Occipital lobe (tissue), 2 donors: ENCODE data around the gene P3H1. TPM values are rescaled to one million over a fixed set of nuclear protein-coding genes. Genes with fewer than 3 reads are reported as not detected.

Experiments
- DNase-seq: peaks from one replicate; lab custom pipeline; 2025; lab: John Stamatoyannopoulos, UW
- total RNA-seq: library from RNA; depleted of rRNA; stranded (reverse); fragments of >200 nt; gene quantifications from one replicate; pipeline ENCODE4 v1.2.3, GENCODE V29; 2014

P3H1 gene
- total RNA-seq, 1 donor from 2014 or later, result 10.9 TPM

DNA sequence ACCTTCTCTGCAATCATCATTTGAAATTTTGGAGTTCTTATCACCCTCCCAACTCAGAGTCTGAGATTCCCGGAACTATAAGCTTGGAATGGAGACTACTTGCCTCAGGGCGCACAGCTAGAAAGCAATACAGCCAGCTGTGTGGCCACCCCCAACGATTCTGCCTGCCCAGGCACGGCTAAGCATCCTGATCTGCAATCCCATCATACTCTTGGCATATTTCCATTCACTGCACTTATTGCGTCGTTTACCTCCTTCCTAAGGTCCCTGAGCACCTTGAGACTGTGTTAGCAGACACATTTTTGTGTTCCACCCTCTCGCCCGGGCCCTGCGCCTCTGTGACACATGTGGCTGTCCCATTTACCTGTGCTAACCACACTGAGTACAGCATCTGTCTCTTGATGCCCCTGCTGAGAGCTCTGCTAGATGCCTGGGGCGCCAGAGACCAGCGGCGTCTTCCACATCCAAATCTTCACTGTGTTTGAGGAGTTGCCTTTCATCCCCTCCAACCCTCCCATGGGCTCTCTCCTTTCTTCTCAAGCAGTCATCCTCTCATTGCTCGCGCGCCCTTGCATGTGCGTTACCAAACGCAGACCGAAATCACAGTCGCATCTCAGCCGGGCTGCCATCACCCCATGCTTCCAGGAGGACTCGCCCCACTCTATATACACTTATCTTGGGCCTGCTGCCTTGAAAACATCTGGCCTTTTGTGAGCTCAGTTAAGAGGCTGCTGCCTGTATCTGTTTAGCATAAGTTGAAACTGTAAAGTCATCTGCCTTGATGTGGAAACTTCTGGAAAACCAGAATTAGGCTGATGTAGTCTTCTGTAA lies 23.3 kb downstream of the P3H1 start:
- no peak for DNase-seq

DNA sequence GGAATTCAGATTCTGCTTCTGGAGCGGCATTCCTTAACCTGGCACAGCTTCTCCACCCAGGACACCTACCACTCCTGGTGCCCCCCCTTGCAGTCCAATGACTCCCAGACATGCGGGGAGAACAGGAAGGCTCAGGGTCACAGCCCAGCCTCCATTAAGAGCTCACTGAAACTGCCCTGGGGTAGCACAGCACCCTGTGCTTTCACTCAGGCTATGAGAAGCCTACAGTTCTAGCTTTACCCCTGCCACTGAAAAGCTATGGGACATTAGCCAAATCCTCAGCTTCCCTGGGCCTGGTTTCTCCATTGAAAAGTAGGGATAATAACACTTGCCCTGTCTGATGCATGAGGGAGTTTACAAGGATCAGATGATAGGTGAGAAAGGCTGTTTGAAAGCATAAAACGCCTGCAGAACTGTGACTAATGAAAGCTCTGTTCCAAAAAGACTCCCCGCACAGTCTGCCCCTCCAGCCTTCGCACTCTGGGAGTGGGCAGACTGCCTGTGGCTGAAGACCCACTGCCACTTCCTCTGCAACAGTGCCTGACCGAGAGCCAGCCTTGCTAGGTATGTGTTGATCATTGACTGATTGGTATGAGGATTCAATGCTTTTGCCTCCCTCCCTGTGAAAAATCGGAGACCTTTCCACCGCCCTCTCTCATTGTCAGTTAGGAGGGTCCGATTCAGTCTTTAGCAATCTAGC lies 24.1 kb downstream of the P3H1 start:
- DNase-seq, result no peak

DNA sequence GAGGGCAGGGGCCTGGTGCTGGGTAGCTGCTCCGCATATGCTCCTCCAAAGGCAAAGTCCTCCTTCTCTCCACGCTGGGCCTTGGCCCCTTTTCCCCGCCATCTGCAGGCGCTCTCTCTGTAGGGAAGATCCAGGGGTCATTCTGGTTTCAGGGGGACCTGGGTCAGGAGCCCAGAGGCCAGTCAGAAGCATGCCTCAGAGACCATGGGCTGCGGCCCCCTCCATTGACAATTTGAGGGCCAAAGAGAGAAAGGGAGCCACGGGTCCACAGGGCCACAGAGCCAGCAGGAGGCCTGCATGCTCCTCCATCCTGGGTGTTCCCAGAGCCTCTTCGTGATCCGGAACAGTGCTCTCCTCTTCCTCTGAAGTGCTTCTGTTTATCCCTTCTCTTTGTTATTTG lies 24.7 kb downstream of the P3H1 start:
- no peak for DNase-seq

DNA sequence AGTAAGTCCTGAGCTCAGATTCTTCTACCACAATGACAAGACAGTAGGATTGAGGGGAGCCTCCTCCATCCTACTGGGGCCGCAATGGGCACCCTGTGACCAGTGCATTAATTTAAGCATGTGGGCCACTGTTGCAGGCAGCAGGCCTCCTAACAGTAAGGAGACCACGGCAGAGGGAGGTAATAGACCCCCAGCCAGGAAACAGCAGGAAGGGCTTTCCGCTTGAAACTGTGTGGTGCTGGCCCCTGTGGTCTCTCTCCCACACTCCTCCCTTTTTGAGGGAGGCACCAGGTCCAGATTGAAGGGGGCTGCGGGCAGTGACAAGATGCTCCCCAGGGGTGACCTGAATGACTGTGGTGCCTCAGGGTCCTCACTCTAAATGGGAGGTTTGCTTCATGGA lies 25.1 kb downstream of the P3H1 start:
- no peak for DNase-seq

DNA sequence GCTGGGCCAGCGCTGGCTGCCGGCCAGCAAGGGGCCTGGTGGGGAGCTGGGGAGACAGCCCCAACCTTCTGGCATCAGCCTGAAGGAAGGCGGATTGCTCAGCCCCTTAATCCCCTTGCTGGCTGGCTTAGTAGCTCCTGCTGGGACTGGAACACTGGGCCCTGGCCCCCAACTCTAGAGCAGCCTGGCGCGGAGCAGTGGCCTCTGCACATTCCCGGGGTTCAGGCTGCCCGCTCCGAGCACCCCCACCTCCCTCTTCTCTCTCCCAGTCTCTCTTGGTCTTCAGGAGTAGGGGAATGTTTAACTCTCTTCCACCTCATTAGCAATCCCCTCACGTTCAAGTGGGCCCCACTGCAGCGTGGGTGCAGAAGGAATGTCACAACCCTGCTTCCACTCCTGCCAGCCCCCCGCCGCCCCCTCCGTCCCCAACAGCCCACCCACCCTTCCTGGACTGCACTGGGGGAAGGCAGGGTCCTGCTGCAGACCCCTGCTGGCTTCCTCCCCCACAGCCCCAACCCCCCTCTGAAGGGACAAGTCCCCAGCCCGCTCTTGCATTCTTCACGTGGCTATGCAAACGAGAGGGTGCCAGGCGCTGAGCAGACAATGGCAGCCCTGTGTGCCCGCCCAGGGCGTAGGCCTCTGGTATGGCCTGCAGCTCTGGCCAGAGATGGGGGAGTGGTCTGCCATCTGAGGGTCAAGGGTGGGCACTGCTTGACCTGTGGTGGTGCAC lies 25.8 kb downstream of the P3H1 start:
- no peak for DNase-seq

DNA sequence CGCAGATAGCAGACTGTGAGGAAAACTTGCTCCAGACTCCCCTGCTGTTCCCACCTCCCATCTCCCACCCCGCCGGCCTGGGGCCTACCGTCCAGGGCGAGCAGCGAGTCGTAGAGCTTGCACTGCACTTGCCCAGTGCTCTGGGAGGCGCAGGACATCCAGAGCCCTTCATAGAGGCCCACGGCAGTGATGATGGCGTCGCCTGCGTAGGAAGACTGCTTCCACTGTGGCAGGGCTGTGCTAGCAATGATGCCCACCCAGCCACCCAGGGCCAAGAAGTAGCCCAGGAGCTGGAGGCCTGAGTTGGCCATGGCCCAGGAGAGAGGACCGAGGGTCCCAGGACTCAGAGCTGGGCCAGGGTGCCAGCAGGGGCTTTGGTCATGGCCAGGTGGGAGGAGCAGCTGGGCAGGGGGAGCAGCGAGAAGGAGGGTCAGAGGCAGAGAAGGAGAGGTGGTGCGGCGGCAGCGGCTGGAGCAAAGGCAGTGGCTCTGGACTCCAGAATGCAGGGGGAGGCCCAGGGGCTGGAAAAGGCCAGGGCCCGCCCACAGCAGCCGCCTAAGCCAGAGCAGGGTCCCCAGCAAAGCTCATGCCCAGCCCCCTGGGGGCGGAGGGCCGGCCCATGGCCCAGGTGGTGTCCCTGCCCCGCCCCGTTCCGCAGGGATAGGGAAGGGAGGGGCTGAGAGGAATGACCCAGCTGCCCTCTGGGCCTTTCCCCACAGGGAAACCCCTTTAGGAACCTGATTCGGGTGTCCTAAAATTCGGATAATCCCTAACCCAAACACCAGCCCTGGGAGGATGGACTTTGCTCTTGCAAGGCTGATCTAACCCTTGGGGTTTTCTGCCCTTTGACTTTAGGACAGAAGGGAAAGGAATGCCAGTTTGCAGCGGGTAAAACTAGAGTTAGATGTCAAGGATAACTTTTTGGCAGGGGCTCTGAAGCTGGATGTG lies 26.8 kb downstream of the P3H1 start, which contains the start of gene CLDN19:
CLDN19 (minus strand) TSS at position 484 of the 948 bp plus-strand sequence; CDS start at position 311, 173 bp downstream.
- DNase-seq, result no peak

DNA sequence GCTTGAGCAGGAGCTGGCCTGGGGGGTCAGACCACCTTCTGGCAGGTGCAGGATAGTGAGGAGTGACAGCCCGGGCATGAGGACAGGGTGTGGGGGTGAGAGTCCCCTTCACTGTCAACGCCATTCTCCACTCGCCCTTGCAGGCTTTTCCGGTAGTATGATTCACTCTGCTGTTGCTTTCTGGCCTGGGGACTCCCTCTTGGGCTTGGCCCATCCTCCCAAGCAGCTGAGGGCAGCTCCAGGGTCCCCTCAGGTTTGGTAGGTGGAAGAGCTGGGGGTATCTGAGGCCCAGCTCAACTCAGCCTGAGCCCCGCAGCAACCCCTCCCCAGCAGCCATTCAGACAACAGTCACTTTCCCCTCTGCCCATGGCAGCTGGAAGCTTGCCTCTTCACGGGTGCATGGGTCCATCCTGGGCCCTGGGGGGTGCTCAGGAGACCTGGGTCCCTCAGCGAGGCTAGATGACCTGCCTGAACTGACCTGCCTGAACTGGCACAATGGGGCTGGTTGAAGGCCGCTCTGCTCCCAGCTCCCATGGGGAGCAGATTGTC lies 28.1 kb downstream of the P3H1 start:
- DNase-seq, result no peak

DNA sequence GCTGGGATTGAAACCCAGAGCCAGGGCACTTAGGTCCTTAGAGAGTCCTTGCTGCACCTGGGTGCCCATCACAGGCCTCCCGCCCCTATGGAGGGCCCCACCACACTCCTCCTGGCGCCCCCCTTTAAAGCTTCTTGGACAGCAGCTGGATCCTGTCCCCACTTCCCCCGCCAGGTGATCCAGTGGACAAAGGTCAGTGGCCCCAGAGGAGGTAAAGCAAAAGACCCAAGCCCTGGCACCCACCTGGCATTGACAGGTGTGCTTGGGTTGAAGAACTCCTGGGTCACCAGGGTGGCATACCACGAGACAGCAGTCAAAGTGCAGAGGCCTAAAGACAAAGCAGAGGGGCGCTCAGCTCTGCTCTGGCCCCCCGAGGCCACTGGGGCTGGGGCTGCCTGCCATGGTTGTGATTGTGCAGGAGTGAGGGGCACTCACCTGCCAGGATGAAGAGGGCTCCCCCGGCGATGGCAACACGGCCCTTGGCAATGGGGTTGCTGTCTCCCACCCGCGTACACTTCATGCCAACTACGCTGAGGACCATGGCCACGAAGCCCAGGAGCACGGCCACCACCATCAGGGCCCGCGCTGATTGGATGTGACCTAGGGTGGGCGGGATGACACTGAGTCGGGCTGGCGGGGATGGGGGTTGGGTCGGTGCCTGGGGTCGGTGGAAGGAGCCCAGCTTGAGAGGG lies 28.7 kb downstream of the P3H1 start:
- DNase-seq, result no peak

DNA sequence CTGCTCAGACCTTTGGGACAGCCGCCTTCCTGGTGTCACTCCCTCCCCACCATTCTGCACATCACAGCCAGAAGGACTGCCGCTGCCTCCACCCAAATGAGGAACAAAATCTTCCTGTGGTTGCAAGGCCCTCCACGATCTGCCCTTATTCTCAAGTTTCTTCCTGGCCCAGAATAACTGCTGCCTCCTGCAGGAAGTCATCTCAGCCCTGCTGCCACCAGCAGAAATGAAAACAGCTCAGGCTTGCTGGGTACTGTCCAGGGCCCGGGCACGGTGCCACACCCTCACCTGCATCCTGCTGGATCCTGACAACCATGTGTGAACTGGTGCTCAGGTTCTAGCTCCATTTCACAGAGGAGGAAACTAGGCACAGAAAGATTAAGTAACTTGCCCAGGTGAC lies 29.6 kb downstream of the P3H1 start:
- DNase-seq, result no peak

DNA sequence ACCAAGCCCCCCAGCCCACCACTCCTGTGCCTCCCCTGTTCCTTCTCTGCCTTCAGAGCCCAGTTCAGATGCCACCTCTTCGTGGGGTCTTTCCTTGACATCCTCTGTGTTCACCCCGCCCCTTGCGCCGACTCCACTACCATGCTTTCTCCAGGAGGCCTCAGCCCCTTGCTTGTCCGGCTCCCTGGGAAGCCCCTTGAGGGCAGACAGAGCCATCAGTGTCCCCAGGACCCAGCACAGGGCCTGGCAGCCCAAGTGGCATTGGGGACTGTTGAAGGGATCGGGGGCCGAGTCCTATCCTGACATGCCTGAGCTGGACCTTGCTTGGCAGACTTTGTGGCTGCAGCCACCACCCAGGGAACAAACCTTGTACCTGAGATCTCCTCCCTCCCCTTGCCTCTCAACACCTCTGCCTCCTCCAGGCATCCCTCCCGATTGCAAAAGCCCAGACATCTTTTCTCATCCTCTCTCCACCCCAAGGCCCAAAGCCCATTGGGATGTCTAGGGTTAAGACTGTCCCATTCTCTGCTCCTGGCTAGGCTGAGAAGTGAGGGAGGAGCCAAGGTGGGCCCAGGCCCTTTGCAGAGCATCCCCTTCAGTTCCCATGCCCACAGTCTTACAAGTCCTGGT lies 30.1 kb downstream of the P3H1 start:
- DNase-seq, result no peak

DNA sequence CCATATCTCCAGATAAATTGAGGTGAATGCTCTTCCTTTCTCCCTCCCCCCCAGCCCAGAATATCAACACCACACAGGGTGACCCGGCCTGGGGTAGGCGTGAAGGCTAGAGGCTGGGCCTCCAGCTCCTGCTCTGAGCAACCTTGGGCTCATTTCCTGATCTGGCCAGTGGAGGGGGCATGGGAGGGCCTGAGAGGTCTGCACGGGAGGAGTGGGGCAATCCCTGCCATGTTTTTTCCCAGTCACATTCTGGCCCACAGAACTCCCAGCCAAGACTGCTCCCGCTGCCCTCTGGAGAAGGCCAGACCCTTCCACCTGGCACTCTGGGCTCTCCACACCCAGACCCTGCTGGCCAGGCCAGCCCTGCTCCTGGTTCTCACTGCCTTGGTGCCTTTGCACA lies 30.7 kb downstream of the P3H1 start:
- DNase-seq, result no peak

DNA sequence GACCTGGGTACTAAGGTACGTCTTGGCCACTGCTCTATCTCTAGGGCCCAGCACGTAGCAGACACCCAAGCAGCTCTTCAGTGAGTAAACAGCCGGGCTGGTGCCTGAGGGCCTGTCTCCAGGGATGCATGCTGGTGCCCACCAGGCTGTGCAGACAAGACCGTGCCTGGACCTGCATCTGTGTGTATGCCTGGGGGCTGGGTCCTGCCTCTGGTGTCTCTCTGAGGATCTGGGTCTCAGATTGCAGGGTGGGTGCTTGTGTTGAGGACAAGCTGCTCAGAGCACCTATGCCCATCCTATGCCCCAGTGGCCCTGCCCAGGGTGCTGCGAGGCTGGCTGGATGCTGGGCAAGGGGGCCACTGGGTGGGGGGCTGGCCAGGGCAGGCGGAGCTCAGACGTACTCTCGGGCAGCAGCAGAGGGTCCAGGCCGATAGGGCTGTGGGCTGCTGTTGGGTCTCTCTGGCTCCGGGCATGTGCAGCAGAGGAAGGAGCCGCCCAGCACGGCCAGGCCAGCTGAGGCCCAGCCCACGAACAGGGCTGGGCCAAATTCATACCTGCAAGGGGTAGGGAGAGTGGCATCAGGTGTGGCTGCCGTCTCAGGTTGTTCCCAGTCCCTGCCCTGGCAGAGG lies 31.2 kb downstream of the P3H1 start:
- no peak for DNase-seq

DNA sequence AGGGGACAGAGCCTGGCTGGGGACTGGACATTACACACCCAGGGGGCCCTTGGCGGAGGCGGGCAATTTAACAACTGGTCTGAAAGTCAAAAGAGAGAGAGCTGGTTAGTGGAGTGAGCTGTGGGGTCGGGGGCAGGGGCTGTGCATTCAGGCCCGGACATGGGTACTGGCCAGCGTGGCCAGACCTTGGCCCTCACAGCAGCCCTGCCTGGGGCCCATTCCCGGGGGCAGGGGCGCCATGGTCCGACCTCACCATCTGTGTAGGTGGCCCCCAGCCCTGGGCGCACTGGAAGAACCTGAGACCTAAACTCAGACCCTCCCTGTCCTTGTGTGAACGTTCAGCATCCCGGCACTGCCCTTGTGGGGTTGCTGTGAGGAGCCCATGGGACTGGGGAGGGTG lies 31.8 kb downstream of the P3H1 start:
- DNase-seq, result no peak

DNA sequence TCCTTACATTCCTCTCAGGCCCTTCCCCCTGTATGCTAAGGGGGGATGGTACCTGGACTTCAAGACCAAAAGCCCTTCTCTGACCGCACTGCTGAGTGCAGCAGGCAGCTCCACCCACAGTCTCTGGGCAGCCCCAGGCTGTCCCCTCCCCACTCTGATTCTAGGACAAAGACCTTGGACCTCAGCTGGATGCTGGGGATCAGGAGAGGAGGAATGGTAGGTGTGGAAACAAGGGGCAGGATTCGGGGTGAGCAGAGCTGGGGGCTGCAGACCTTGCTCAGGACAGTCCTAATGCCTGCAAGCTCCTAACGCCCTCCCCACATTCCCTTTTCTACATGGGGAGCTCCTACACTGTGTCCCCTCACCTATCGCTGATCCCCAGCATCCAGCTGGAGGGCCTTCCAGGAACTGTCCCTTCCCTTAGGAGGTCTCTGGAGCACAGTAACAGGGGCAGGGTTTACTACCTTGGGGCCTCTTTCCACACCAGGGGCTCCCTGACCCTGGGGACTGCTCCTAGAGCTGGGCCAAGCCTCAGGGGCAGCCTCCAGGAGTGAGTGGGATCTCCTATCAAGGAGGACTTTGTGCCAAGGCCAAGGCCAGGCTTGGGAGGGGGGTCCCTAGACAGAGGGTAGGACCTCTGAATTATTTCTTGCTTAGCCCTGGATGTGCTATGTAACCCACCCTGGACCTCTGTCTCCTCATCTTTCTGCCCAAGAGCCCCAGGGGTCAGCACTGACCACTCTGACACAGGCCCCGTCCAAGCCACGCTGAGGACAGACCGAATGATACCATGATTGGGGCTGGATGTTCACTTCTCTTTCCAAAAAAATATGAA lies 32.4 kb downstream of the P3H1 start:
- DNase-seq, result no peak

DNA sequence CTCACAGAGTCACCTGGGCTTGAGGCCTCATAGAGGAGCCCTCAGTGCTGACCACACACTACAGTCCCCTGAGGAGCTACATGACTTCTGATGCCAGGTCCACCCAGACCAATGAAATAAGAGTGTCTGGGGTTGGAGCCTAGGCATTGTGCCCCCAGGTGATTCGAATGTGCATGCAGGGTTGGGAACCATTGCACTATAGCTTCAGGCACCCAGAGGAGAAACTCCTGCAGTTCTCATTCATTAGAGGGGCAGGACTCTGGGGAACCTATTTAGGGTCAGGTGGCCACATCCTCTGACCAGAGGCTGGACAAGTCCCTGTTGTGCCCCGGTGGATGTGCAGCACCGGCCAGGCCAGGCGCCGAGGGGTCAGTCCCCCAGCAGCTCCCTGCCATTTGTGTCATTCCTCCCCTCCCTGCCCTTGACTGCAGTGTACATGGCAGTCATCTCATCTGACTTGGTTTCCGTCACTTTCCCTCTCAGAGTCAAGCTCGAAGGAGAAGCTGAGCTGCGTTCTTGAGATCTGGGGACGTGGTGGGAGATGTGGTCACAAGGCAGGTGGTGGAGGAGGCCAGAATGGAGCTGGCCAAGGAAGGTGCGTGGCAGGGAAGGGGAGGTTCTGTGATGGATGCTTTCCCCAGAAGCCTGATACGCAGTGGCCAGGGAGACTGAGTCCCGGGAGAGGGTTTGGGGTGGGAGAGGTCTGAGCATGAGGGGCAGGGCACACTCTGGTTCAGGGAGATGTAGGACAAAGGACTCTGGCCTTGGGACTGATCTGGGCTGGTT lies 33.2 kb downstream of the P3H1 start:
- no peak for DNase-seq

DNA sequence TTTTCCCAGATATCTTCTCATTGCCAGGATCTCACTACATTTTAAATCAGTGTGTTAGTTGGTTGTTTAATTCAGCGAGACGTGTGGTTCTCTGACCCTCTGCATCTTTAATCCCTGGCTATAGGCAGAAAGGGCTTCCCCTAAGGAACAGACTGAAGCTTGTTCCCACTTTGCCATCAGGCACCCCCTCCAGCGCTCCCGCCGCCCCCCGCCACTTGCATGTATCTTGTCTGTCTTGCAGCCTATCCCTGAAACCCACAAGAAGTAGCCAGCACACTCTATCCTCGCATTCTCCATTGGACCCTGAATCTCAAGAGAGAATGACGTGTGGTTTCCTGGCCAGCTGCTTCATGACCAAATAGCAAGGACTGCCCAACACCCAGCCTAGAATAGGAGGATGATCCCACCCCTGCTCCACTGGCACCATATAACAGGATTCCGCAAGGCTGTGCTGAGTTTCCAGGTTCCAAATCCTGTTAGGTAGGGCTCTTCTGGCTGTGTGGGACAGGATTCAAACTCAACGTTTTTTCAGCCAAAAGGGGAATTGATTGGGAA lies 34.6 kb downstream of the P3H1 start:
- DNase-seq, result no peak

DNA sequence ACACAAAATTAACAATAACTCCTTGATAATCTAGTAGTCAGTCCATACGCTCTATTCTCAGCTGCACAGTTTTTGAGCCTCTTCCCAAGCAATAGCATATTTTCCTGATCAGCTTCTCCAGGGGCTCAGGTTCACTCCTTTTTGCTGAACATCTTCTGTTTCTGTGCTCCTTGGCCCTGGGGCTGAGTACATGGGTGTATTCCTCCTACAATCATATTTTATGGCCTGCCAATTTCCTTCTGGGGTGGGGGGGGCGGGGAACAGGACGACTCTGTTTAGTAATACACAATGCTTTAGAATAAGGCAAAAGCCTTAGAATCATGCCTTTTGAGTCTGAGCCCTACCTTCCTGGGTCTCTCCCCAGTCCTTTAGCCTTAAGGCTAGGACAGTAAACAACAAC lies 35.2 kb downstream of the P3H1 start:
- no peak for DNase-seq
